WTC11 (cell line): ENCODE measurements around the gene BAG3.

ENCODE experiments used
- EMX1 ChIP-seq: fragments of 250-450 bp; sonication (Bioruptor Pico); IDR thresholded peaks from 2 replicates; pipeline ENCODE4 v1.8.0; 2021; ENCODE audit warnings: mild to moderate bottlenecking
- NFYB ChIP-seq: sonication (generic); formaldehyde crosslinking; conservative IDR thresholded peaks from 2 replicates; pipeline ENCODE4 v1.8.0; 2022; ENCODE audit warnings: low read depth, missing genetic modification reagents
- NR2C2 ChIP-seq: sonication (generic); formaldehyde crosslinking; IDR thresholded peaks from 2 replicates; pipeline ENCODE4 v1.8.0; 2022; ENCODE audit warnings: mild to moderate bottlenecking, missing genetic modification reagents
- TEAD4 ChIP-seq: sonication (generic); formaldehyde crosslinking; IDR thresholded peaks from 2 replicates; pipeline ENCODE4 v1.8.0; 2022; ENCODE audit warnings: mild to moderate bottlenecking, missing genetic modification reagents
- TP53 ChIP-seq: sonication (generic); formaldehyde crosslinking; IDR thresholded peaks from 2 replicates; pipeline ENCODE4 v1.8.1; 2023; ENCODE audit warnings: mild to moderate bottlenecking, missing genetic modification reagents
- TF ChIP-seq, protein P1 (sequence below): fragments of 200-600 bp; IDR thresholded peaks from 2 replicates; pipeline ENCODE4 v1.8.0; 2022; ENCODE audit warnings: antibody characterized with exemption
- TF ChIP-seq, protein P2 (sequence below): sonication (generic); formaldehyde crosslinking; IDR thresholded peaks from 2 replicates; pipeline ENCODE4 v1.8.1; 2023; ENCODE audit warnings: mild to moderate bottlenecking, missing genetic modification reagents, moderate library complexity
- TF ChIP-seq, protein P3 (sequence below): sonication (generic); formaldehyde crosslinking; IDR thresholded peaks from 2 replicates; pipeline ENCODE4 v1.8.1; 2022; ENCODE audit warnings: mild to moderate bottlenecking, moderate library complexity, missing genetic modification reagents
- TF ChIP-seq, protein P4 (sequence below): sonication (generic); formaldehyde crosslinking; IDR thresholded peaks from 2 replicates; pipeline ENCODE4 v1.8.1; 2022; ENCODE audit warnings: low read depth, missing genetic modification reagents, borderline replicate concordance

DNA sequence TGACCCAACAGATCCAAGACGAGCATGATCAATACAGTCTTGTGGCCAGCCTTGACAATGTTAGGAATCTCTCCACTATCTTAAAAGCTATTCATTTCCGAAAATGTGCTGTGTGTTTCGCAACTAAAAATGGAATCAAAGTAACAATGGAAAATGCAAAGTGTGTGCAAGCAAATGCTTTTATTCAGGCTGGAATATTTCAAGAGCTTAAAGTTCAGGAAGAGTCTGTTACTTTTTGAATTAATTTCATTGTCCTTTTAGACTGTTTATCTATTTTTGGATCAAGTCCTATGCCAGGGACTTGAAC lies 30.1 kb upstream of the BAG3 start:
- TF ChIP-seq TP53 (CRISPR knock-in tag) (no peak), NR2C2 (CRISPR knock-in tag) (no peak), NFYB (CRISPR knock-in tag) (no peak), EMX1 (no peak), TEAD4 (CRISPR knock-in tag) (no peak)
- TF ChIP-seq, protein P1, sequence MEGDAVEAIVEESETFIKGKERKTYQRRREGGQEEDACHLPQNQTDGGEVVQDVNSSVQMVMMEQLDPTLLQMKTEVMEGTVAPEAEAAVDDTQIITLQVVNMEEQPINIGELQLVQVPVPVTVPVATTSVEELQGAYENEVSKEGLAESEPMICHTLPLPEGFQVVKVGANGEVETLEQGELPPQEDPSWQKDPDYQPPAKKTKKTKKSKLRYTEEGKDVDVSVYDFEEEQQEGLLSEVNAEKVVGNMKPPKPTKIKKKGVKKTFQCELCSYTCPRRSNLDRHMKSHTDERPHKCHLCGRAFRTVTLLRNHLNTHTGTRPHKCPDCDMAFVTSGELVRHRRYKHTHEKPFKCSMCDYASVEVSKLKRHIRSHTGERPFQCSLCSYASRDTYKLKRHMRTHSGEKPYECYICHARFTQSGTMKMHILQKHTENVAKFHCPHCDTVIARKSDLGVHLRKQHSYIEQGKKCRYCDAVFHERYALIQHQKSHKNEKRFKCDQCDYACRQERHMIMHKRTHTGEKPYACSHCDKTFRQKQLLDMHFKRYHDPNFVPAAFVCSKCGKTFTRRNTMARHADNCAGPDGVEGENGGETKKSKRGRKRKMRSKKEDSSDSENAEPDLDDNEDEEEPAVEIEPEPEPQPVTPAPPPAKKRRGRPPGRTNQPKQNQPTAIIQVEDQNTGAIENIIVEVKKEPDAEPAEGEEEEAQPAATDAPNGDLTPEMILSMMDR, result no peak
- TF ChIP-seq, protein P2, sequence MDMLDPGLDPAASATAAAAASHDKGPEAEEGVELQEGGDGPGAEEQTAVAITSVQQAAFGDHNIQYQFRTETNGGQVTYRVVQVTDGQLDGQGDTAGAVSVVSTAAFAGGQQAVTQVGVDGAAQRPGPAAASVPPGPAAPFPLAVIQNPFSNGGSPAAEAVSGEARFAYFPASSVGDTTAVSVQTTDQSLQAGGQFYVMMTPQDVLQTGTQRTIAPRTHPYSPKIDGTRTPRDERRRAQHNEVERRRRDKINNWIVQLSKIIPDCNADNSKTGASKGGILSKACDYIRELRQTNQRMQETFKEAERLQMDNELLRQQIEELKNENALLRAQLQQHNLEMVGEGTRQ, result no peak
- TF ChIP-seq, protein P3, sequence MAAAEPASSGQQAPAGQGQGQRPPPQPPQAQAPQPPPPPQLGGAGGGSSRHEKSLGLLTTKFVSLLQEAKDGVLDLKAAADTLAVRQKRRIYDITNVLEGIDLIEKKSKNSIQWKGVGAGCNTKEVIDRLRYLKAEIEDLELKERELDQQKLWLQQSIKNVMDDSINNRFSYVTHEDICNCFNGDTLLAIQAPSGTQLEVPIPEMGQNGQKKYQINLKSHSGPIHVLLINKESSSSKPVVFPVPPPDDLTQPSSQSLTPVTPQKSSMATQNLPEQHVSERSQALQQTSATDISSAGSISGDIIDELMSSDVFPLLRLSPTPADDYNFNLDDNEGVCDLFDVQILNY (CRISPR knock-in tag), result no peak
- TF ChIP-seq, protein P4, sequence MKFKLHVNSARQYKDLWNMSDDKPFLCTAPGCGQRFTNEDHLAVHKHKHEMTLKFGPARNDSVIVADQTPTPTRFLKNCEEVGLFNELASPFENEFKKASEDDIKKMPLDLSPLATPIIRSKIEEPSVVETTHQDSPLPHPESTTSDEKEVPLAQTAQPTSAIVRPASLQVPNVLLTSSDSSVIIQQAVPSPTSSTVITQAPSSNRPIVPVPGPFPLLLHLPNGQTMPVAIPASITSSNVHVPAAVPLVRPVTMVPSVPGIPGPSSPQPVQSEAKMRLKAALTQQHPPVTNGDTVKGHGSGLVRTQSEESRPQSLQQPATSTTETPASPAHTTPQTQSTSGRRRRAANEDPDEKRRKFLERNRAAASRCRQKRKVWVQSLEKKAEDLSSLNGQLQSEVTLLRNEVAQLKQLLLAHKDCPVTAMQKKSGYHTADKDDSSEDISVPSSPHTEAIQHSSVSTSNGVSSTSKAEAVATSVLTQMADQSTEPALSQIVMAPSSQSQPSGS (CRISPR knock-in tag), result no peak
